Measurements from ENCODE around the gene DRAP1.

- no peak for TF ChIP-seq ZNF274 (IDR thresholded peaks at IDR 0.05; ENCODE audit: low read depth, low read length)
- no peak for TF ChIP-seq SUZ12 (IDR thresholded peaks at IDR 0.05; ENCODE audit: extremely low read depth, insufficient read depth, insufficient read length)
Observed at GRCh38 chr11:65962141-65962564, 42.9 kb downstream of the DRAP1 start.
